ENCODE measurements around the gene BDH2. TPM values are rescaled to one million over a fixed set of nuclear protein-coding genes. Genes with fewer than 3 reads are reported as not detected.

Gene BDH2
- total RNA-seq, 1 experiment from 2014 or later, result 40.2 TPM

DNA sequence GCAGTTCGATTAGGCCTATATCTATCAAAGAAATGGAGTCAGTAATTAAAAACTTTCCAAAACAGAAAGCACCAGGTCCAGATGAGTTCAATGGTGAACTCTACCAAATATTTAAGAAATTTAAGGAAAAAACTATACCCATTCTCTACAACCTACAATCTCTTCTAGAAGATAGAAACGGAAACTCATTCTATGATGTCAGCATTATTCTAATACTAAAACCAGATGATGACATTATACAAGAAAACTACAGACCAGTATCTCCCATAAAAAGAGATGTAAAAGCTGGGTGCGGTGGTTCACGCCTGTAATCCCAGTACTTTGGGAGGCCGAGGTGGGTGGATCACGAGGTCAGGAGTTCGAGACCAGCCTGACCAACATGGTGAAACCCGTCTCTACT lies 29.5 kb upstream of the BDH2 start:
- H3K18ac ChIP-seq (ENCODE audit: insufficient read length, low read depth, low read length), result no peak overlapping the region
- Mint-ChIP-seq H3K27me3 (ENCODE audit: low read depth) (no peaks in the 10 kb centered on the region; the same call in 1 of the 2 replicates), H3K36me3 (ENCODE audit: insufficient read depth in 1 of 3, low read depth in 3 of 3) (peaks cover 38 to 72% (median 72%) of the 10 kb centered on the region in 3 experiments; a peak in 6 of 7 replicates)

More for the DNA sequence above, 29.5 kb upstream of the BDH2 start:
- Histone ChIP-seq H2AK5ac (ENCODE audit: insufficient read length, low read length) (no peak overlapping the region), H3K27ac (ENCODE audit: insufficient read length, low read depth, low read length) (no peak overlapping the region), H3K56ac (ENCODE audit: insufficient read length, low read depth, low read length) (no peak overlapping the region), H3K4ac (ENCODE audit: low read depth, low read length) (no peak overlapping the region), H4K20me1 (ENCODE audit: control insufficient read depth, insufficient read depth, insufficient read length) (no peaks in the 10 kb centered on the region), H3K14ac (ENCODE audit: insufficient read depth, low read length) (no peak overlapping the region), H4K5ac (ENCODE audit: insufficient read length, low read depth, low read length) (no peak overlapping the region), H2BK15ac (ENCODE audit: low read depth, low read length) (no peak overlapping the region), H3K9me3 (ENCODE audit: control insufficient read depth, low read depth, low read length) (no peaks in the 10 kb centered on the region), H3K79me1 (ENCODE audit: insufficient read depth, low read depth, low read length, poor library complexity, severe bottlenecking) (no peaks in the 10 kb centered on the region), H3K23me2 (ENCODE audit: insufficient read length, low read depth, low read length, poor library complexity, severe bottlenecking) (no peaks in the 10 kb centered on the region), H3K23ac (ENCODE audit: insufficient read length, low read depth, low read length) (no peak overlapping the region), H4K91ac (ENCODE audit: insufficient read length, low read depth, low read length) (no peak overlapping the region), H2AFZ (ENCODE audit: low read length) (no peak overlapping the region), H3K79me2 (ENCODE audit: insufficient read depth, low read length) (no peaks in the 10 kb centered on the region), H2BK12ac (ENCODE audit: insufficient read length, low read depth, low read length) (no peak overlapping the region), H2BK5ac (ENCODE audit: insufficient read length, low read length) (no peak overlapping the region), H3K4me2 (ENCODE audit: insufficient read depth, insufficient read length, low read length) (no peak overlapping the region), H2BK120ac (ENCODE audit: low read depth, low read length, poor library complexity, severe bottlenecking) (no peak overlapping the region), H3T11ph (ENCODE audit: low read length) (no peak overlapping the region), H3K4me1 (ENCODE audit: insufficient read depth, low read length) (no peaks in the 10 kb centered on the region), H4K8ac (replicated peaks; ENCODE audit: insufficient read length, low read depth, low read length) (no peak overlapping the region), H3K27me3 (ENCODE audit: insufficient read depth, low read length) (no peaks in the 10 kb centered on the region), H3K9ac (ENCODE audit: extremely low read depth, insufficient read length, low read length) (no peak overlapping the region), H2BK20ac (ENCODE audit: low read depth, low read length, poor library complexity, severe bottlenecking) (no peak overlapping the region)
- no CpG with 5 or more reads among the region's 8 CpGs for WGBS (ENCODE audit: extremely low coverage, insufficient read length, low lambda C conversion rate)
- Mint-ChIP-seq H3K4me3 (no peak overlapping the region), H3K9me3 (peaks cover 0 to 2% of the 10 kb centered on the region in 2 experiments; a peak in 1 of 5 replicates), H3K4me1 (no peaks in the 10 kb centered on the region), H3K27ac (no peak overlapping the region)
- TF ChIP-seq, protein P1, sequence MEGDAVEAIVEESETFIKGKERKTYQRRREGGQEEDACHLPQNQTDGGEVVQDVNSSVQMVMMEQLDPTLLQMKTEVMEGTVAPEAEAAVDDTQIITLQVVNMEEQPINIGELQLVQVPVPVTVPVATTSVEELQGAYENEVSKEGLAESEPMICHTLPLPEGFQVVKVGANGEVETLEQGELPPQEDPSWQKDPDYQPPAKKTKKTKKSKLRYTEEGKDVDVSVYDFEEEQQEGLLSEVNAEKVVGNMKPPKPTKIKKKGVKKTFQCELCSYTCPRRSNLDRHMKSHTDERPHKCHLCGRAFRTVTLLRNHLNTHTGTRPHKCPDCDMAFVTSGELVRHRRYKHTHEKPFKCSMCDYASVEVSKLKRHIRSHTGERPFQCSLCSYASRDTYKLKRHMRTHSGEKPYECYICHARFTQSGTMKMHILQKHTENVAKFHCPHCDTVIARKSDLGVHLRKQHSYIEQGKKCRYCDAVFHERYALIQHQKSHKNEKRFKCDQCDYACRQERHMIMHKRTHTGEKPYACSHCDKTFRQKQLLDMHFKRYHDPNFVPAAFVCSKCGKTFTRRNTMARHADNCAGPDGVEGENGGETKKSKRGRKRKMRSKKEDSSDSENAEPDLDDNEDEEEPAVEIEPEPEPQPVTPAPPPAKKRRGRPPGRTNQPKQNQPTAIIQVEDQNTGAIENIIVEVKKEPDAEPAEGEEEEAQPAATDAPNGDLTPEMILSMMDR (conservative IDR thresholded peaks at IDR 0.05), result no peak
- no peak for DNase-seq

Measured in H9 (cell line).